Suprapubic skin (tissue), 4 donors: ENCODE measurements around the gene ZNF12. TPM values are rescaled to one million over a fixed set of nuclear protein-coding genes. Genes with fewer than 3 reads are reported as not detected.
A peak's percentile ranks its signal among the peaks of the same experiment; 100 is the strongest.

Experiments used
- DNase-seq, 2 donors: peaks; one replicate each; pipeline ENCODE4 v3.0.0-alpha.2; 2019; ENCODE audit warnings: low spot score in 2 of 2
- H3K27ac ChIP-seq: fragments of 200-600 bp; sonication (generic); one replicate; pipeline ENCODE4 v1.5.1; 2019
- H3K27me3 ChIP-seq: fragments of 200-600 bp; sonication (generic); one replicate; pipeline ENCODE4 v1.5.1; 2019
- H3K36me3 ChIP-seq: fragments of 200-600 bp; sonication (generic); one replicate; pipeline ENCODE4 v1.5.1; 2019
- H3K4me1 ChIP-seq: fragments of 200-600 bp; sonication (generic); one replicate; pipeline ENCODE4 v1.5.1; 2019
- H3K4me3 ChIP-seq: fragments of 200-600 bp; sonication (generic); one replicate; pipeline ENCODE4 v1.5.1; 2019; ENCODE audit warnings: mild to moderate bottlenecking
- H3K9me3 ChIP-seq: fragments of 200-600 bp; sonication (generic); one replicate; pipeline ENCODE4 v1.5.1; 2019
- CTCF ChIP-seq, 2 donors: fragments of 200-600 bp in 1 of 2; fragments of 450-650 bp in 1 of 2; sonication (generic) in 1 of 2; IDR thresholded peaks; one replicate each; pipeline ENCODE4 v1.5.1; 2016 to 2019; ENCODE audit warnings: antibody characterized with exemption in 2 of 2, mild to moderate bottlenecking in 1 of 2, moderate library complexity in 1 of 2
- EP300 ChIP-seq: sonication (generic); formaldehyde crosslinking; IDR thresholded peaks from one replicate; pipeline ENCODE4 v1.6.1; 2017; ENCODE audit warnings: antibody characterized with exemption
- POLR2A ChIP-seq, 2 donors: fragments of 450-650 bp; IDR thresholded peaks; one replicate each; pipeline ENCODE4 v1.6.1; 2017; ENCODE audit warnings: antibody characterized with exemption in 2 of 2, mild to moderate bottlenecking in 2 of 2, moderate library complexity in 2 of 2
- POLR2AphosphoS5 ChIP-seq, 3 donors: sonication (generic); formaldehyde crosslinking; IDR thresholded peaks; one replicate each; pipeline ENCODE4 v1.6.1; 2017; ENCODE audit warnings: antibody characterized with exemption in 3 of 3
- WGBS: methylation state at CpG from one replicate; pipeline ENCODE4 v1.1.5; 2018; 5-methylcytosine and 5-hydroxymethylcytosine counted together
- total RNA-seq, 4 donors: library from RNA; depleted of rRNA; stranded (reverse); fragments of >200 nt; gene quantifications; one replicate each; pipeline ENCODE4 v1.1.0, GENCODE V29; 2016

Gene ZNF12
- total RNA-seq, 4 donors from 2014 or later = 17.9 to 33.0 (median 19.0) TPM

GRCh38 chr7:6644728-6645127 lies 62.0 kb downstream of the ZNF12 start:
- TF ChIP-seq POLR2A (IDR thresholded peaks at IDR 0.05) (no peak), EP300 (no peak), CTCF (IDR thresholded peaks at IDR 0.05) (no peak), POLR2AphosphoS5 (IDR thresholded peaks at IDR 0.05) (no peak)
- H3K27me3 ChIP-seq = no peaks in the 10 kb centered on the region
- DNase-seq = no peak
- no peak overlapping the region for H3K4me3 ChIP-seq
- H3K27ac ChIP-seq = no peak overlapping the region
- H3K9me3 ChIP-seq = no peaks in the 10 kb centered on the region
- peaks cover under 1% of the 10 kb centered on the region for H3K4me1 ChIP-seq
- 93% methylated on average over 7 of the region's 10 CpGs for WGBS
- peaks cover 96% of the 10 kb centered on the region for H3K36me3 ChIP-seq

GRCh38 chr7:6643915-6644625 lies 62.7 kb downstream of the ZNF12 start:
- TF ChIP-seq EP300 (no peak), POLR2A (IDR thresholded peaks at IDR 0.05) (no peak), POLR2AphosphoS5 (IDR thresholded peaks at IDR 0.05) (no peak), CTCF (IDR thresholded peaks at IDR 0.05) (no peak)
- H3K27ac ChIP-seq = no peak overlapping the region
- 92% methylated on average over 20 of the region's 21 CpGs for WGBS
- H3K4me3 ChIP-seq = no peak overlapping the region
- H3K27me3 ChIP-seq = no peaks in the 10 kb centered on the region
- DNase-seq = no peak
- H3K36me3 ChIP-seq = peaks cover 90% of the 10 kb centered on the region
- no peaks in the 10 kb centered on the region for H3K9me3 ChIP-seq
- H3K4me1 ChIP-seq = peaks cover 3% of the 10 kb centered on the region

- Histone ChIP-seq H3K4me1 (peaks cover 13% of the 10 kb centered on the region), H3K36me3 (peaks cover 79% of the 10 kb centered on the region), H3K4me3 (no peak overlapping the region), H3K9me3 (no peaks in the 10 kb centered on the region), H3K27ac (no peak overlapping the region), H3K27me3 (no peaks in the 10 kb centered on the region)
- no peak for TF ChIP-seq CTCF (IDR thresholded peaks at IDR 0.05)
- TF ChIP-seq EP300 = no peak
- no peak for TF ChIP-seq POLR2AphosphoS5 (IDR thresholded peaks at IDR 0.05)
- TF ChIP-seq POLR2A (IDR thresholded peaks at IDR 0.05) = no peak
- WGBS = 93% methylated on average over 11 of the region's 22 CpGs
- peak in 1 of 2 donors; percentile 78 for DNase-seq
Measured at GRCh38 chr7:6642861-6643640, 63.7 kb downstream of the ZNF12 start.

GRCh38 chr7:6642239-6642839 lies 64.4 kb downstream of the ZNF12 start:
- WGBS = 92% methylated on average over 24 of the region's 24 CpGs
- Histone ChIP-seq H3K36me3 (peaks cover 72% of the 10 kb centered on the region), H3K4me1 (peaks cover 16% of the 10 kb centered on the region), H3K9me3 (no peaks in the 10 kb centered on the region), H3K4me3 (no peak overlapping the region), H3K27ac (no peak overlapping the region), H3K27me3 (no peaks in the 10 kb centered on the region)
- DNase-seq = no peak
- TF ChIP-seq POLR2AphosphoS5 (IDR thresholded peaks at IDR 0.05) = no peak
- no peak for TF ChIP-seq CTCF (IDR thresholded peaks at IDR 0.05)
- no peak for TF ChIP-seq POLR2A (IDR thresholded peaks at IDR 0.05)
- no peak for TF ChIP-seq EP300
